Activated B cell treated with CpG ODN at 0.5 μM for 24 hours (primary cell): ENCODE data around the gene PRM3. TPM values are rescaled to one million over a fixed set of nuclear protein-coding genes. Genes with fewer than 3 reads are reported as not detected.

ENCODE experiments used
- ATAC-seq: fragments of 200-7000 bp; cut with Tn5 transposase; one replicate; pipeline ENCODE4 v1.10.0; 2021; ENCODE audit warnings: low read depth, mild to moderate bottlenecking, moderate library complexity
- CTCF ChIA-PET: fragments of 350-600 bp; sonication (Branson Sonifier 250); formaldehyde crosslinking; loops from one replicate; lab custom pipeline; 2021; ENCODE audit warnings: antibody characterized with exemption; lab: Charles Lee
- POLR2A ChIA-PET: fragments of 350-600 bp; sonication (Branson Sonifier 250); formaldehyde crosslinking; loops from one replicate; lab custom pipeline; 2021; ENCODE audit warnings: antibody characterized with exemption; lab: Charles Lee
- DNase-seq: peaks from one replicate; pipeline ENCODE4 v3.0.0; 2022
- H3K27ac Mint-ChIP-seq: one replicate; pipeline ENCODE4 v1.8.0; 2020; ENCODE audit warnings: mixed read lengths
- H3K27me3 Mint-ChIP-seq: one replicate; pipeline ENCODE4 v1.8.0; 2021; ENCODE audit warnings: mixed read lengths
- H3K36me3 Mint-ChIP-seq: one replicate; pipeline ENCODE4 v1.8.0; 2021; ENCODE audit warnings: low read depth, mixed read lengths
- H3K4me1 Mint-ChIP-seq: one replicate; pipeline ENCODE4 v1.8.0; 2021; ENCODE audit warnings: mixed read lengths
- H3K4me3 Mint-ChIP-seq: one replicate; pipeline ENCODE4 v1.8.0; 2020; ENCODE audit warnings: mild to moderate bottlenecking, mixed read lengths
- H3K9me3 Mint-ChIP-seq: one replicate; pipeline ENCODE4 v1.8.0; 2020; ENCODE audit warnings: mixed read lengths
- CTCF ChIP-seq: fragments of 200-600 bp; IDR thresholded peaks from one replicate; pipeline ENCODE4 v1.8.0; 2022; ENCODE audit warnings: antibody characterized with exemption, mild to moderate bottlenecking
- intact Hi-C: fragments of 100-400 bp; cut with micrococcal nuclease; formaldehyde crosslinking; loops from one replicate; pipeline ENCODE4 v1.15.1; 2024
- total RNA-seq: library from RNA; stranded (reverse); gene quantifications from 2 replicates; pipeline ENCODE4 v1.2.3, GENCODE V29; 2022

Gene PRM3
- total RNA-seq, 1 donor from 2014 or later, result not detected

- H3K27ac Mint-ChIP-seq, result no peak overlapping the region
- intact Hi-C loops, result no loop called here
- no peak for DNase-seq
- no peaks in the 10 kb centered on the region for H3K9me3 Mint-ChIP-seq
- POLR2A ChIA-PET, result interaction anchor here (0.6 to 2.2 kb wide), 3 partner anchors 13 to 15 kb away, joined by 5 to 9 read pairs (median 5); partner anchors contain the start of gene SOCS1
- TF ChIP-seq CTCF, result no peak
- peaks cover 4% of the 10 kb centered on the region for H3K4me1 Mint-ChIP-seq
- no peak for ATAC-seq
- CTCF ChIA-PET, result no interaction called here
- H3K4me3 Mint-ChIP-seq, result no peak overlapping the region
- no peaks in the 10 kb centered on the region for H3K36me3 Mint-ChIP-seq
- no peaks in the 10 kb centered on the region for H3K27me3 Mint-ChIP-seq
These were observed 33.5 kb downstream of the PRM3 start for GRCh38 chr16:11239644-11240632.

- CTCF ChIA-PET, result no interaction called here
- POLR2A ChIA-PET, result interaction anchor here (1.6 to 2.2 kb wide), 2 partner anchors 13 to 16 kb away, joined by 5 to 6 read pairs; no protein-coding TSS in a partner anchor
- ATAC-seq, result no peak
- Mint-ChIP-seq H3K27ac (no peak overlapping the region), H3K9me3 (no peaks in the 10 kb centered on the region), H3K27me3 (no peaks in the 10 kb centered on the region), H3K4me1 (peaks cover 15% of the 10 kb centered on the region), H3K36me3 (no peaks in the 10 kb centered on the region), H3K4me3 (no peak overlapping the region)
- DNase-seq, result no peak
- intact Hi-C loops, result no loop called here
- no peak for TF ChIP-seq CTCF
These were observed 34.9 kb downstream of the PRM3 start for GRCh38 chr16:11238272-11239202.

- intact Hi-C loops, result no loop called here
- Mint-ChIP-seq H3K27ac (no peak overlapping the region), H3K27me3 (no peaks in the 10 kb centered on the region), H3K36me3 (no peaks in the 10 kb centered on the region), H3K4me1 (peaks cover 33% of the 10 kb centered on the region), H3K9me3 (no peaks in the 10 kb centered on the region), H3K4me3 (no peak overlapping the region)
- ATAC-seq (no peak), DNase-seq (no peak)
- ChIA-PET POLR2A (interaction anchor here (0.7 kb wide), 2 partner anchors 15 to 50 kb away, joined by 3 to 4 read pairs; no protein-coding TSS in a partner anchor), CTCF (no interaction called here)
- TF ChIP-seq CTCF, result no peak
These were observed 36.8 kb downstream of the PRM3 start for GRCh38 chr16:11236461-11237254.

GRCh38 chr16:11235703-11235991 is 37.8 kb downstream of the PRM3 start:
- ChIA-PET POLR2A (interaction anchor here (0.6 to 1.6 kb wide), 3 partner anchors 8 to 12 kb away, joined by 3 to 5 read pairs (median 4); no protein-coding TSS in a partner anchor), CTCF (no interaction called here)
- intact Hi-C loops, result no loop called here
- Mint-ChIP-seq H3K36me3 (no peaks in the 10 kb centered on the region), H3K4me1 (peaks cover 38% of the 10 kb centered on the region), H3K4me3 (no peak overlapping the region), H3K9me3 (no peaks in the 10 kb centered on the region), H3K27ac (no peak overlapping the region), H3K27me3 (no peaks in the 10 kb centered on the region)
- no peak for DNase-seq
- ATAC-seq, result no peak
- TF ChIP-seq CTCF, result no peak
